Osteoblast (primary cell): ENCODE results near the gene ADAM8. TPM values are rescaled to one million over a fixed set of nuclear protein-coding genes. Genes with fewer than 3 reads are reported as not detected.
A peak's percentile ranks its signal among the peaks of the same experiment; 100 is the strongest.

Source experiments
- DNase-seq: peaks from one replicate; pipeline ENCODE4 v3.0.0; 2011; ENCODE audit warnings: low spot score, mixed read lengths; ENCODE audit not compliant: insufficient read length; ENCODE audit errors: missing footprints
- H2AFZ ChIP-seq: 2 replicates; pipeline ENCODE4 v1.6.0; 2011; ENCODE audit warnings: mild to moderate bottlenecking, low read length
- H3K27ac ChIP-seq: 2 replicates; pipeline ENCODE4 v1.5.1; 2011; ENCODE audit warnings: mild to moderate bottlenecking, low read depth, low read length, moderate library complexity
- H3K27me3 ChIP-seq: 2 replicates; pipeline ENCODE4 v1.6.0; 2012; ENCODE audit warnings: mild to moderate bottlenecking, control low read depth, inconsistent platforms, low read length, moderate library complexity; ENCODE audit not compliant: insufficient read depth
- H3K36me3 ChIP-seq: 2 replicates; pipeline ENCODE4 v1.5.1; 2011; ENCODE audit warnings: mild to moderate bottlenecking, low read length, control low read depth, moderate library complexity; ENCODE audit not compliant: insufficient read depth
- H3K4me1 ChIP-seq: 2 replicates; pipeline ENCODE4 v1.5.1; 2011; ENCODE audit warnings: mild to moderate bottlenecking, low read length, control low read depth, moderate library complexity; ENCODE audit not compliant: insufficient read depth
- H3K4me2 ChIP-seq: 2 replicates; pipeline ENCODE4 v1.6.0; 2011; ENCODE audit warnings: mild to moderate bottlenecking, low read length; ENCODE audit not compliant: insufficient read depth
- H3K4me3 ChIP-seq: fragments of 200-600 bp; sonication (generic); 3 replicates; pipeline ENCODE4 v1.5.1; 2012; ENCODE audit warnings: mild to moderate bottlenecking, low read length, inconsistent platforms; ENCODE audit not compliant: insufficient read depth
- H3K79me2 ChIP-seq: 2 replicates; pipeline ENCODE4 v1.6.0; 2012; ENCODE audit warnings: mild to moderate bottlenecking, low read length, control low read depth, inconsistent platforms; ENCODE audit not compliant: insufficient read depth
- H3K9me3 ChIP-seq: 2 replicates; pipeline ENCODE4 v1.5.1; 2011; ENCODE audit warnings: low read depth, low read length, control low read depth
- H4K20me1 ChIP-seq: 2 replicates; pipeline ENCODE4 v1.6.0; 2012; ENCODE audit warnings: mild to moderate bottlenecking, low read length, control low read depth; ENCODE audit not compliant: insufficient read depth
- total RNA-seq: library from RNA; depleted of rRNA; stranded (reverse); fragments of >200 nt; gene quantifications from 2 replicates; pipeline ENCODE4 v1.2.3, GENCODE V29; 2012
- TF ChIP-seq, protein P1 (sequence below): IDR thresholded peaks from 2 replicates; pipeline ENCODE4 v1.5.1; 2011; ENCODE audit warnings: mild to moderate bottlenecking, low read depth, low read length, moderate library complexity; ENCODE audit errors: extremely low read depth

ADAM8 gene
- total RNA-seq, 1 donor: 2.2 TPM

DNA sequence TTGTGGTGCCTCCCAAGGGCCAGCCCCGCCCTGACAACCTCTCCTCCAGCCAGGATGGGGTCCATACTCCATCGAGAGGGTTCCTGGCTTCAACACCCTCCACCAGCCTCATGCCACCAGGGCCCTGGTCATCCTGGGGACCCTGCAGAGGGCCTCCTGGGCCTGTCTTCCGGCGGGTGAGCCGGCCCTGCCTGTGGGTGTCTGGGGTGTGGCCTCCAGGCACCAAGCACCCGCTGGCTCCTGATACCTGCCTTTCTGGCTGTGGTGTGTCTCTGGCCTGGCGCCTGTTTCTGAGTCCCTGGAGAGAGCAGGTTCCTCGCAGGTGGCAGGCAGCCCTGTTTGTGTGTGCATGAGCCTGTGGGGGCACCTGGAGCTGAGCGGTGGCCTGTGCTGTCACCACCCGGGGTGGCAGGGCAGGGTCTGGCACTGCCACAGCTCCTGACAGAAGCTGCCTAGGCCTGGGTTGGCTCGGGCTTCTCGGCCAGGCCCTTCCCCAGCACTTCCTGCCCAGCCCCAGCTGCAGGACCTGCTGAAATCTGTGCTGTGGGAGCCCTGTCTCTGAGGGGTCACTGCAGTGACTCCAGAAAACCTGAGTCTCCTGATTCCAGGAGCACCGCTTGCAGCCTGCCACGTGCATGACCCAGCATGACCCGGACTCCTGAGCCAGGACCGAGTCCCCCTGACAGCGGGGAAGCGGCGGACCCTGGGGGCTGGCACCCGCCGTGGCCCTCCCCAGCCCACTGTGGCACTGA is 18.4 kb downstream of the ADAM8 start:
- peaks cover 23% of the 10 kb centered on the region for H3K4me1 ChIP-seq
- H3K9me3 ChIP-seq: no peaks in the 10 kb centered on the region
- peak overlapping the region; percentile 78 for H3K27ac ChIP-seq
- H3K36me3 ChIP-seq: no peaks in the 10 kb centered on the region
- no peak overlapping the region for H3K4me3 ChIP-seq
- peaks cover 7% of the 10 kb centered on the region for H3K27me3 ChIP-seq
- DNase-seq: no peak
- H4K20me1 ChIP-seq: peaks cover 3% of the 10 kb centered on the region
- no peak overlapping the region for H3K4me2 ChIP-seq
- no peak overlapping the region for H2AFZ ChIP-seq
- TF ChIP-seq, protein P1, sequence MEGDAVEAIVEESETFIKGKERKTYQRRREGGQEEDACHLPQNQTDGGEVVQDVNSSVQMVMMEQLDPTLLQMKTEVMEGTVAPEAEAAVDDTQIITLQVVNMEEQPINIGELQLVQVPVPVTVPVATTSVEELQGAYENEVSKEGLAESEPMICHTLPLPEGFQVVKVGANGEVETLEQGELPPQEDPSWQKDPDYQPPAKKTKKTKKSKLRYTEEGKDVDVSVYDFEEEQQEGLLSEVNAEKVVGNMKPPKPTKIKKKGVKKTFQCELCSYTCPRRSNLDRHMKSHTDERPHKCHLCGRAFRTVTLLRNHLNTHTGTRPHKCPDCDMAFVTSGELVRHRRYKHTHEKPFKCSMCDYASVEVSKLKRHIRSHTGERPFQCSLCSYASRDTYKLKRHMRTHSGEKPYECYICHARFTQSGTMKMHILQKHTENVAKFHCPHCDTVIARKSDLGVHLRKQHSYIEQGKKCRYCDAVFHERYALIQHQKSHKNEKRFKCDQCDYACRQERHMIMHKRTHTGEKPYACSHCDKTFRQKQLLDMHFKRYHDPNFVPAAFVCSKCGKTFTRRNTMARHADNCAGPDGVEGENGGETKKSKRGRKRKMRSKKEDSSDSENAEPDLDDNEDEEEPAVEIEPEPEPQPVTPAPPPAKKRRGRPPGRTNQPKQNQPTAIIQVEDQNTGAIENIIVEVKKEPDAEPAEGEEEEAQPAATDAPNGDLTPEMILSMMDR: no peak
- no peaks in the 10 kb centered on the region for H3K79me2 ChIP-seq

DNA sequence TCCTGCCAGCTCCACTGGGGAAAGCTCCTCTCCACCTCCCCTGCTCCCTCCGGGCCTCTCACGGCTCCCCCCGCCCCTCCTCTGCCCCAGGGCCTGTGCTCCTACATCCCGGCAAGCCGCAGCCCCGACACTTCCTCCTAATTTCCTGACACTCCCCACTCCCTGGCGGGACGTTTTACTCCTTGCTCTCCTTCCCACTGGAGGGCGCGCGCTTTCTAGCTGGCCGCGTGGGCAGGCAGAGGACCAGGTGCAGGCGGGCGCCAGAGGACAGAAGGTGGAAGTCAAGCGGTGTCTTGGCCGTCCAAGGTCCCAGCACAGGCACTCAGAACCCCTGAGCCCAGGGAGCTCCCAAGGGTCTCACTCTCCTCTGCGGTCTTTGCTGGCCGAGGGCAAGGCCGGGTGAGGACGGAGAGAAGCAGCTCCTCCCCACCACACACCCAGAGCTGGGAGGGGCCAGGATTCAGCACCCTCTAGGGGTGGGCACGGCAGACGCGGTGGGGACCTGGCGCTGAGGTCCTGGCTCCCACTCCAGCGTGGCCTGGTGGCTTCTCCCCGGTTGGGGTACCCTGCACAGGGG is 19.1 kb downstream of the ADAM8 start:
- no peak for DNase-seq
- Histone ChIP-seq H3K27me3 (peaks cover under 1% of the 10 kb centered on the region), H3K36me3 (no peaks in the 10 kb centered on the region), H2AFZ (peak overlapping the region; percentile 68), H3K4me2 (peak overlapping the region; percentile 59), H3K4me1 (peaks cover 23% of the 10 kb centered on the region), H3K4me3 (no peak overlapping the region), H4K20me1 (peaks cover 3% of the 10 kb centered on the region), H3K79me2 (no peaks in the 10 kb centered on the region), H3K27ac (no peak overlapping the region), H3K9me3 (no peaks in the 10 kb centered on the region)
- TF ChIP-seq, protein P1: peak; percentile 30

DNA sequence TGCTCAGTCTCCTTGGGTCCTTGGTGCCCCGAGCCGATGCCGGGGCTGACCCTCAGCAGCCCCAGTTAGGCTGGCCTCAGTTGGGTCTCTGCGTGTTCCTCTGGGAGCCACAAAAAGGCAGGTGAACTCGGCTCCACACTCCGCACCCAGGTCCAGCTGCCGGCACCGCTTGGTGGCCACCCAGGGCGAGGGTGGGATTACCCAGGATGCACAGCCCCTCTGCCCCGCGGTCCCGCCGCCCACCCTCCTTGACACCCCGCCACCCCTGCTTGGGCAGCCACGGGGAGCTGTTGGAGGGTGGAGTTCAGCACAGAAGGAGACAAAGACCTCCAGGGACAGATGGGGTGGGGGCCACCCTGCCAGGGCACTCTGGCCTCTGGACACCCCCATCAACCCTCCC is 21.3 kb downstream of the ADAM8 start:
- H3K4me3 ChIP-seq: no peak overlapping the region
- no peak overlapping the region for H2AFZ ChIP-seq
- H3K27me3 ChIP-seq: peaks cover 2% of the 10 kb centered on the region
- DNase-seq: no peak
- no peak overlapping the region for H3K27ac ChIP-seq
- H3K9me3 ChIP-seq: no peaks in the 10 kb centered on the region
- TF ChIP-seq, protein P1: no peak
- H4K20me1 ChIP-seq: no peaks in the 10 kb centered on the region
- no peaks in the 10 kb centered on the region for H3K79me2 ChIP-seq
- H3K4me2 ChIP-seq: no peak overlapping the region
- H3K4me1 ChIP-seq: peaks cover 19% of the 10 kb centered on the region
- H3K36me3 ChIP-seq: no peaks in the 10 kb centered on the region

GRCh38 chr10:133254421-133255120 is 22.1 kb downstream of the ADAM8 start:
- Histone ChIP-seq H3K4me1 (peaks cover 13% of the 10 kb centered on the region), H3K27ac (no peak overlapping the region), H2AFZ (no peak overlapping the region), H3K27me3 (peaks cover 10% of the 10 kb centered on the region), H4K20me1 (no peaks in the 10 kb centered on the region), H3K4me3 (no peak overlapping the region), H3K79me2 (no peaks in the 10 kb centered on the region), H3K36me3 (no peaks in the 10 kb centered on the region), H3K4me2 (no peak overlapping the region), H3K9me3 (no peaks in the 10 kb centered on the region)
- DNase-seq: no peak
- TF ChIP-seq, protein P1: no peak
